ENCODE results near the gene RNF31.

The RNF31 gene

DNA sequence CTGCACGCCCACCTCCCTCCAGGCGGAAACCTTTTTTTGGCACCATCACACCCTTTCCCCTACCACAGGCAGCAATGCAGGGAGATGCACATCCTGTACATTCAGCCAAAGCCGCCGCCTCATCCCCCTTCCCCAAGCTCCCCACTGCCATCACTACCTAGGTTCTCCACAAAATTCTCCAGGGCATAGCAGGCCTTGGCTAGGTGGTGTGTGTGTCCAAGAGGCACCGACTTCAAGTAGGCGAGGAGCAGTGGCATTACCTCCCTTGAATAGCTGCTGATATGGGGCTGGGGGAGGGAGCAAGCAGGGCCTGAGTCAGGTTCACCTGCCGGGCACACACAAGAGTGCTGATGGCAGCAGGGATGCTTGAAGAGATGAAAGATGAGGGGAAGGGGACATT lies 37.7 kb downstream of the RNF31 start:
- H3K4me3 ChIP-seq (replicated peaks; ENCODE audit: insufficient read depth, low read length) = no peak overlapping the region
- DNase-seq (ENCODE audit: low read depth in 1 of 2, low spot score in 1 of 2) = no peak
- H3K27ac ChIP-seq (replicated peaks) = no peak overlapping the region
- no peaks in the 10 kb centered on the region for H3K27me3 ChIP-seq (ENCODE audit: insufficient read depth, poor library complexity, severe bottlenecking)
- TF ChIP-seq SPI1 (IDR thresholded peaks at IDR 0.05; ENCODE audit: borderline replicate concordance, low read depth) (no peak), GABPA (IDR thresholded peaks at IDR 0.05; ENCODE audit: low read depth) (no peak)
- TF ChIP-seq, protein P1, sequence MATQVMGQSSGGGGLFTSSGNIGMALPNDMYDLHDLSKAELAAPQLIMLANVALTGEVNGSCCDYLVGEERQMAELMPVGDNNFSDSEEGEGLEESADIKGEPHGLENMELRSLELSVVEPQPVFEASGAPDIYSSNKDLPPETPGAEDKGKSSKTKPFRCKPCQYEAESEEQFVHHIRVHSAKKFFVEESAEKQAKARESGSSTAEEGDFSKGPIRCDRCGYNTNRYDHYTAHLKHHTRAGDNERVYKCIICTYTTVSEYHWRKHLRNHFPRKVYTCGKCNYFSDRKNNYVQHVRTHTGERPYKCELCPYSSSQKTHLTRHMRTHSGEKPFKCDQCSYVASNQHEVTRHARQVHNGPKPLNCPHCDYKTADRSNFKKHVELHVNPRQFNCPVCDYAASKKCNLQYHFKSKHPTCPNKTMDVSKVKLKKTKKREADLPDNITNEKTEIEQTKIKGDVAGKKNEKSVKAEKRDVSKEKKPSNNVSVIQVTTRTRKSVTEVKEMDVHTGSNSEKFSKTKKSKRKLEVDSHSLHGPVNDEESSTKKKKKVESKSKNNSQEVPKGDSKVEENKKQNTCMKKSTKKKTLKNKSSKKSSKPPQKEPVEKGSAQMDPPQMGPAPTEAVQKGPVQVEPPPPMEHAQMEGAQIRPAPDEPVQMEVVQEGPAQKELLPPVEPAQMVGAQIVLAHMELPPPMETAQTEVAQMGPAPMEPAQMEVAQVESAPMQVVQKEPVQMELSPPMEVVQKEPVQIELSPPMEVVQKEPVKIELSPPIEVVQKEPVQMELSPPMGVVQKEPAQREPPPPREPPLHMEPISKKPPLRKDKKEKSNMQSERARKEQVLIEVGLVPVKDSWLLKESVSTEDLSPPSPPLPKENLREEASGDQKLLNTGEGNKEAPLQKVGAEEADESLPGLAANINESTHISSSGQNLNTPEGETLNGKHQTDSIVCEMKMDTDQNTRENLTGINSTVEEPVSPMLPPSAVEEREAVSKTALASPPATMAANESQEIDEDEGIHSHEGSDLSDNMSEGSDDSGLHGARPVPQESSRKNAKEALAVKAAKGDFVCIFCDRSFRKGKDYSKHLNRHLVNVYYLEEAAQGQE (IDR thresholded peaks at IDR 0.05; ENCODE audit: insufficient replicate concordance, low read depth) = no peak
- TF ChIP-seq, protein P2, sequence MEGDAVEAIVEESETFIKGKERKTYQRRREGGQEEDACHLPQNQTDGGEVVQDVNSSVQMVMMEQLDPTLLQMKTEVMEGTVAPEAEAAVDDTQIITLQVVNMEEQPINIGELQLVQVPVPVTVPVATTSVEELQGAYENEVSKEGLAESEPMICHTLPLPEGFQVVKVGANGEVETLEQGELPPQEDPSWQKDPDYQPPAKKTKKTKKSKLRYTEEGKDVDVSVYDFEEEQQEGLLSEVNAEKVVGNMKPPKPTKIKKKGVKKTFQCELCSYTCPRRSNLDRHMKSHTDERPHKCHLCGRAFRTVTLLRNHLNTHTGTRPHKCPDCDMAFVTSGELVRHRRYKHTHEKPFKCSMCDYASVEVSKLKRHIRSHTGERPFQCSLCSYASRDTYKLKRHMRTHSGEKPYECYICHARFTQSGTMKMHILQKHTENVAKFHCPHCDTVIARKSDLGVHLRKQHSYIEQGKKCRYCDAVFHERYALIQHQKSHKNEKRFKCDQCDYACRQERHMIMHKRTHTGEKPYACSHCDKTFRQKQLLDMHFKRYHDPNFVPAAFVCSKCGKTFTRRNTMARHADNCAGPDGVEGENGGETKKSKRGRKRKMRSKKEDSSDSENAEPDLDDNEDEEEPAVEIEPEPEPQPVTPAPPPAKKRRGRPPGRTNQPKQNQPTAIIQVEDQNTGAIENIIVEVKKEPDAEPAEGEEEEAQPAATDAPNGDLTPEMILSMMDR (IDR thresholded peaks at IDR 0.05; ENCODE audit: insufficient read depth, low read length) = no peak

DNA sequence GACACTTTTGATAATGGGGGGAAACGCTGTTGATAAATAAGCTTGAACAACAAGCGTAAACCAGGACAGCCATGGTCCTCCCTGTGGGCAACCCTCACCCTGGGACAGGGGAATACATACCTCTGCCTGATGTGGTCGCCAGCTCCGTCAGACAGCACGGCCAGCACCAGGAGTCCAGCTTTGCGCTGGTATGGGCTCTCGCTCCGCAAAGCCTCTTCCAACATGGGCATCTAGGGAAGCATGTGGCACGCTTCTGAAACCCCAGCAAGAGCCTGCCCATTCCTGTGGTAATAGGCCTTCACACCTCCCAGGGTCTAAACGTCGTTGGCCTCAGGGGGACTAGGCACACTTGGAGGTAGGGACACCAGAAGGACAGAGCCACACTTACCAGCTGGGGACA lies 38.4 kb downstream of the RNF31 start:
- DNase-seq (ENCODE audit: low read depth in 1 of 2, low spot score in 1 of 2) = no peak
- TF ChIP-seq GABPA (IDR thresholded peaks at IDR 0.05; ENCODE audit: low read depth) (no peak), POLR2AphosphoS5 (IDR thresholded peaks at IDR 0.05; ENCODE audit: low read depth) (no peak), SPI1 (IDR thresholded peaks at IDR 0.05; ENCODE audit: borderline replicate concordance, low read depth) (no peak)
- TF ChIP-seq, protein P1 (IDR thresholded peaks at IDR 0.05; ENCODE audit: insufficient replicate concordance, low read depth) = no peak
- TF ChIP-seq, protein P2 (IDR thresholded peaks at IDR 0.05; ENCODE audit: insufficient read depth, low read length) = no peak
- H3K27ac ChIP-seq (replicated peaks) = no peak overlapping the region
- H3K4me3 ChIP-seq (replicated peaks; ENCODE audit: insufficient read depth, low read length) = no peak overlapping the region
- no peaks in the 10 kb centered on the region for H3K27me3 ChIP-seq (ENCODE audit: insufficient read depth, poor library complexity, severe bottlenecking)

DNA sequence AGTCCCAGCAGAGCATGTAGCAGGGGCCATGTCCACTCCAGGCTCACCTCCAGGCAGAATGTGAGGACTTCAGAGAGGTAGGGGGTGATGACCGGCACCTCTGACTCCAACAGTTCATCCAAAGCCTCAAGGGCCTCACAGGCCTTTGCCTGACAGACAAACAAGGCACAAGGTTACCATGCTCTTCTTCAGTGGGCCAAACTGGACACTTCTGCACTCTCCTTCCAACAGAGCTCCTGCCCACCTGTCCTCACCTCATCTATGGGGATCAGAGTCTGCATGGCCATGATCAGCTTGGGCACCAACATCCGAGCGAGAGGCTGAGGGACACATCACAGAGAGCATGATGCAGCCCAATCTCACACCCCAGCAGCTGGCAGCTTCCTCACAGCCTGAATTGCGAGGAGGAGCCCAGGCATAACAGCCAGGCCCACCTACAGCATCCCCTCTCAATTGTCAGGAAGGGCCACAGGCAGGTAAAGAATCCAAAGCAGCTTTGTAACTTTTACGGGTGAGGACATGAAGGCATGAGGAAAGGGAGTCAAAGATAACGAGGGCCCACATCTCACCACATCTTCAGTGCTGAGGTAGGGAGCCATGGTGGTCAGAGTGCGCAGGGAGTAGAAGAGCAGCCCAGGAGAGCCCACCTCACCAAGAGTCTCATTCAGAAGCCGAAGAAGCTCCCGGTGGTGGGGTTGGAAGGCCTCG lies 39.7 kb downstream of the RNF31 start:
- H3K27me3 ChIP-seq (ENCODE audit: insufficient read depth, poor library complexity, severe bottlenecking) = no peaks in the 10 kb centered on the region
- TF ChIP-seq SPI1 (IDR thresholded peaks at IDR 0.05; ENCODE audit: borderline replicate concordance, low read depth) = no peak
- no peak for TF ChIP-seq GABPA (IDR thresholded peaks at IDR 0.05; ENCODE audit: low read depth)
- no peak for DNase-seq (ENCODE audit: low read depth in 1 of 2, low spot score in 1 of 2)
- H3K27ac ChIP-seq (replicated peaks) = no peak overlapping the region
- no peak overlapping the region for H3K4me3 ChIP-seq (replicated peaks; ENCODE audit: insufficient read depth, low read length)

DNA sequence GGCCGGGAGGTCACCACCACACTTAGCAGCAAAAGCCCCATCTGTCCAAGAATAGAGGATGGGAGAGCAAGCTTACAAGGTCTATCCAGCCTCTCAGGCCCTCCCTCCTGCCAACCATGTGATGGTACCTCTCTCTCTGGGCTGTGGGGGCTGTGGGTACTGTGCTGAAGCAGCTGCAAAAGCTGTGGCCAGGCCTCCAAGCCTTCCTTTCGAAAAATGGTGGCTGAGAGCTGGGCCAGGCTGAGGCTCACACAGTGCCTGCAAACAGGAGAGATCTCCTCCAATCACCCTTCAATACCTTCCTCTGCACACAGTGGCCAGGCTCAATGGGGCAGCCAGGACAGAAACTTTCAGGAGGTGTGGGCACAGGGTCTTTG lies 40.2 kb downstream of the RNF31 start:
- DNase-seq (ENCODE audit: low read depth in 1 of 2, low spot score in 1 of 2) = no peak
- Histone ChIP-seq H3K27me3 (ENCODE audit: insufficient read depth, poor library complexity, severe bottlenecking) (no peaks in the 10 kb centered on the region), H3K27ac (replicated peaks) (no peak overlapping the region), H3K4me3 (replicated peaks; ENCODE audit: insufficient read depth, low read length) (peak overlapping the region; percentile 88)
- TF ChIP-seq, protein P2 (IDR thresholded peaks at IDR 0.05; ENCODE audit: insufficient read depth, low read length) = no peak
- no peak for TF ChIP-seq GABPA (IDR thresholded peaks at IDR 0.05; ENCODE audit: low read depth)

All from HL-60 (cell line).